Activated naive CD4-positive, alpha-beta T cell treated with Interleukin-2 at 50 U/mL for 16 hours (primary cell): ENCODE results near the gene GOLGA6A.
"Not testable (repeated sequence)": the region's sequence is repeated elsewhere in the genome, so short reads cannot be mapped to it uniquely, and the experiment has no call there.

Experiments used
- DNase-seq: peaks from one replicate; pipeline ENCODE4 v3.0.0-alpha.2; 2020

GOLGA6A gene

GRCh38 chr15:74052271-74053260, 29.8 kb downstream of the GOLGA6A start:
- DNase-seq: not testable (repeated sequence)

- DNase-seq: no peak
Observed at GRCh38 chr15:74050556-74051234, 31.7 kb downstream of the GOLGA6A start.

- no peak for DNase-seq
Observed at GRCh38 chr15:74050127-74050526, 32.2 kb downstream of the GOLGA6A start.

DNA sequence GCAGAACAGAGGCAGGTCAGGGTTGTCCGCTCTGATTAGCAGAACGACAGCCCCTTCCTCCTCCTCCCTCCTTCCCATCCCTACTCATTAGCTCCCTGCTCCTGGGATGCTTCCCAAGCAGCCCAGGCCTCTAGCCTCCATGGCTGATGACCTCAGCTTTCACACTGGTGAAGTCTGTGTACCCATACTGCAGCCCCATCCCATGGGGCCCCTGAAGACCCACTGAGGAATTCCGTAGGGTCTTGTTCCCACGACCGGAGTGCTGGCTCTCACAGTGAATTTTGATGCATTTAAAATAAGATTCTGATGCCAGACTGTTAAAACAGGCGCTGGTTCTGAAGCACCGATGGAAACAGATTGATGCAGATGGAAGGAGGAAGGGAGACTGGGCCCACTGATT, 36.1 kb downstream of the GOLGA6A start:
- no peak for DNase-seq

DNA sequence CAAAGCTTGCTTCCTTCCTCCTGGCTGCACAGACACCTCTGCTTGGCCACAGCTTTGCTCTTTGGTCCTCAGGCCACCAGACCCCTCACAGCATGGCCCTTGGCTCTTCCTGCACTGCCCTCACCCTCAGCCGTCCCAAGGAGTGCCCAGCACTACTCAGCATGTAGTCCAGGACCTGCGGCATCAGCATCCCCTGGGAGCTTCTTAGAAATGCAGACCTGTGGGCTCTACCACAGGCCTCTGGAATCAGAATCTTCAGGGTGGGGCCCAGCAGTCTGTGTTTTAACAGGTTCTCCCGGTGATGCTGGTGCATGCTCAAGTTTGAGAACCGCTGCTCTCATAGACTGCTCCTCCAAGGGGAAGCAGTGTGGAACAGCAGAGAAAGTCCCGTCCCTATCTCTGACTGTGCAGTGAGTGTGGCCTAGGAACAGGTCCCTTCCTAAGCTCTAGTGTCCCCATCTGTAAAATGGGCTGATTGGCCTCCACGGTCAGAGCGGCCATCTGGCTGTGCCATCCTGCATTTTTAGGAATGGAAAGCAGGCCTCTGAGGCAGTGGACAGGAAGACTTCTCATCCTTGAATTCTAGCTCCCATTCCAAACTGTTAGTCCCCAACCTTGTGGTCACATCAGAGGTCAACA, 36.6 kb downstream of the GOLGA6A start:
- DNase-seq: no peak

DNA sequence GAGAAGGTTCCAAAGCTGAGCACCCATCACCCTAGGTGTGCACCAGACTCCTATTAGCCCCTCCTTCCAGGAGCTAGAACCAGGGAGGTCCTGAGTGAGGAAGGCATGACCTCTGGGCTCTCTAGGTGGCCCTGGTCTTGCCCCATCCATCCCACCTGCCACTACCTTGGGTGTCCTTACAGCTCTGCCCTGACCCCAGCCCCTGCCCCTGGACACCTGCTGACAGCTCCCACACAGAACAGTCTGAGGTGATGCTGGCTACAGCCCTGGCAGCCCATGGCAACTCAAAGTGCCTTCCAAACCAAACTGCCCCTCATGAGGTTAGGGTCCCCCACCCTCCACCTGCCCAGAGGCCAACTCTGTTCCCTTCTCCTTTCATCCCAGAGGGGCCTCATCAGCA, 37.2 kb downstream of the GOLGA6A start:
- DNase-seq: no peak

- no peak for DNase-seq
Observed at GRCh38 chr15:74044267-74045110, 37.9 kb downstream of the GOLGA6A start.

GRCh38 chr15:74043425-74044266, 38.7 kb downstream of the GOLGA6A start:
- DNase-seq: no peak

DNA sequence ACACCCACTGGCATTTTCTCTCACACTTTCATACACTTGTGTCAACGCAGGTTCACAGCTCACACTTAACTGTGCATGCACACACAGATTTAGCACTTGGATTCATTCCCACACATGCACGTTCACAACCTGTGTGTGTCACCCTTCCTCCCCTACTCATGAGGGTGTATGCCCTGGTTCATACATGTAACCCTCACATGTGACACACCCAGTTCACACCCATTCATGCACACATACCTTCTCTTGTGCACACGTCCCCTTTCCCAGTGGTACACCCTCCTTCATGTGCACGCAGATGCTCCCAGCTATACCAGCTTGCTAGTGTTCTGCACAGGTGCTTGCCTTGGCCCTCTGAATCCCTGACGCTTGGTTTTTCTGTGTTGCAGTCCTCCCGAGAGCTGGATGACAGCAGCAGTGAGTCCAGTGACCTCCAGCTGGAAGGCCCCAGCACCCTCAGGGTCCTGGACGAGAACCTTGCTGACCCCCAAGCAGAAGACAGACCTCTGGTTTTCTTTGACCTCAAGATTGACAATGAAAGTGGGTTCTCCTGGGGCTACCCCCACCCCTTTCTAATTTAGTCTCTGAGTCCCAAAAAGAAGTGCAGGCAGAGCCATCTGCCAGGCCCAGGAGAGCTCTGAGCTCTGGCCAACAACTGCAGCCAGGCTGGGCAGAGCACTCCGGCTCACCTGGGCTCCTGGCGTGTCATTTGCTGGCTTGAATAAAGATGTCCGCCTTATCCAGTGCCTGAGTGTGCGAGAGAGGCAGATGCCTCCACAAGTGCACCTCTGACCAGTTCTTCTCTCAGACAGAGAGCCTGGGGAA, 39.5 kb downstream of the GOLGA6A start:
- no peak for DNase-seq

DNA sequence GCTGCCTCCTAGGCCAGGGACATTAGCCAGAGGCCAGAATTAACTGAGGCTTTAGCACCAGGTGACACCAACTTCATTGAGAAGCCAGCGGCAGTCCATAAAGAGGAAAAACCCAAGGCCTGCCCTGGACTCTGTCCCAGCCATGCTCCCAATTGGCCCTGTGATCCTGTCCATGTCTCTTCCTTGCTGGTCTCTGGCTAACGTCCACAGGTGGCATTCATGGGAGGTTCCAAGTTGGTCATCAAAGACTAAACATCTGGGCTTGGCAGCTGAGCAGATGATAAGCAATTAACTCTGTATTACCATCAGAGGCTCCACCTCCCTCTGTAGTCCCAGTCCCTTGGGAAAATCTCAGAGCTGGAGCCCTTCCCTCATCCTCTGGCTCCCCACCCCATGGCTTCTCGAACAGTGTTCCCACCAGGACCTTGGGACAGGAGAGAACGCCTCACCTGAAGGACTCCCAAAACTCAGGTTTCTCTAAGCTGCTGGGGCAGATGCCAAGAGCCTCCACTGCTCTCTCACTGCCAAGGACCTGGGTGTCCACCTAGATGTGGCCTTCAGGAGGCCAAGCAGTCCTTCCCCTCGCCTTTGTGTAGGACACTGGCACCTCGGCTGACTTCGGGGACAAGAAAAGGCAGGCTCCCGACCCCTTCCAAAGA, 40.4 kb downstream of the GOLGA6A start:
- no peak for DNase-seq

DNA sequence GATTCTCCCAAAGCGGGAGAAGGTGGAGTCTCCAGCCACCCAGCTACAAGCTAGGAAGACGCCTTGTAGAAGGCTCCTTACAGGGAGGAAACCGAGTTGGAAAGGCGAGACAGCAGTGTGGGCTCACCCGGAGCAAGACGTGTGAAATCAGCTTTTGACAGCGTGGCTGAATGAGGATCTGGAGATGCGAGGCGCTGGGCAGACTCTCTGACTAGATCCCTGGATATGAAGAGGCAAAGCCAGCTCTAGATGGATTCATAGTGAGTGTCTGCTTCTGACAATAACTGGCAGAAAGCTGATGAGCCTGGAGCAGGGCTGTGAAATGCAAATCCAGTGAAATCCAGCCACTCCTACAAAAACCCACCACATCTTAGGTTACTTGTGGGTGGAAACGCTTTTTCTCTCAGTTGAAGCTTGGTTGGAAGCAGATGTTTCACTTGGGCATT, 41.0 kb downstream of the GOLGA6A start:
- DNase-seq: no peak

GRCh38 chr15:74040109-74040850, 42.1 kb downstream of the GOLGA6A start:
- DNase-seq: no peak

- no peak for DNase-seq
Observed at GRCh38 chr15:74039656-74040010, 42.7 kb downstream of the GOLGA6A start.

DNA sequence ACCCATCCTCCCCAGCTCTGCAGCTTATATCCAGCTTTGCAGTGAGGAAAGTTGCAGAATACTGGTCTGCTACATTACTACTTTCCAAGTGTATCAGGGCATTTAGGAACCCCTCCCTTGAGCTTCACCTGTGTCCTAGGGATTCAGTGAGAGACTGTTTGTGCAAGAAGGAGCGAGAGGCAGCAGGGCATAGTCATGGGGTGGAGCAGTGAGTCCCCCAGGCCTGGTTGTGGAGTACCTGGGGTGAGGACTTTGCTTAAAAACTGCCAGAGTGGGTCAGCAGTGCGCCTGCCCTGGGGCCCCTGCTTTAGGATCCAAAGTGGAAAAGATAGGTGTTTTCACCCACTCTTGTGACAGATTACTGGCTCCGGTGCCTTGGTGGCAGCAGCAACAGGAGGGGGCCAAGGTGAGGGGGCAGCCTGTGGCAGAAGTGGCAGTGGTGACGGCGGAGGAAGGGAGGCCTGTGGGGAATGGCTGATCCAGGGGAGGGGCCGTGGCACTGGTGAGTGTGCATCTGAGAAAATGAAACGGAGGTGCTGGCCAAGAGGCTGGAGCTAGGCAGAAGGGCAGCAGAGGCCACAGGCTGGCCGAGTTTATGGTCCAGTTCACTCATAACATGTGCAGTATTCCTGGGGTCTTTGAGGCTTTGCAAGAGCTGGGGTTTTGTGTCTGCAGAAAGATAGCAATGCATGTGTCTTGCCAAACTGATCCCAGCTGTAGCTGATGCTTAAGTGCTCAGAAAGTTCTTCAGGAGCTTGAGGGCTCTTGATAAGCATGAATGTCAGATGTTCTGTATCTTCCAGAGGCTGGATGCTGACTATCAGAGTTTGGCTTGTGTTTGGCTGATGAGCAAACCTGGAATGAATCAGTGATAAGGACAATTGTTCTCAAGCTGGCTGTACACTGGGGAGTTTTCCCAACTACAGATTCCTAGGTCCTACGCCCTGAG, 43.4 kb downstream of the GOLGA6A start:
- DNase-seq: no peak

- DNase-seq: no peak
Observed at GRCh38 chr15:74037171-74038117, 44.9 kb downstream of the GOLGA6A start.

GRCh38 chr15:74036271-74037170, 45.8 kb downstream of the GOLGA6A start:
- no peak for DNase-seq
